HepG2 (cell line): ENCODE data around the gene MAT2A. TPM values are rescaled to one million over a fixed set of nuclear protein-coding genes. Genes with fewer than 3 reads are reported as not detected.

Experiments
- ARNT ChIP-seq: fragments of 450-650 bp; IDR thresholded peaks from 2 replicates; pipeline ENCODE4 v1.6.1; 2017
- ATF7-NPFF ChIP-seq: sonication (generic); formaldehyde crosslinking; IDR thresholded peaks from 2 replicates; pipeline ENCODE4 v1.8.1; 2023; ENCODE audit warnings: mild to moderate bottlenecking, low read depth, missing genetic modification reagents, moderate library complexity
- GATAD1 ChIP-seq: IDR thresholded peaks from 2 replicates; pipeline ENCODE4 v1.6.1; 2016; ENCODE audit warnings: missing genetic modification reagents, missing compliant biosample characterization
- HNRNPK ChIP-seq: fragments of 200-400 bp; formaldehyde crosslinking; IDR thresholded peaks from 2 replicates; pipeline ENCODE4 v1.6.1; 2018; ENCODE audit warnings: low read length, low read depth, moderate library complexity, mild to moderate bottlenecking; ENCODE audit not compliant: poor library complexity, severe bottlenecking
- NR2C2 ChIP-seq: sonication (generic); formaldehyde crosslinking; IDR thresholded peaks from 2 replicates; pipeline ENCODE4 v1.4.0; 2020; ENCODE audit warnings: missing genetic modification reagents, mild to moderate bottlenecking, moderate library complexity, borderline replicate concordance
- PHF20 ChIP-seq: sonication (generic); formaldehyde crosslinking; IDR thresholded peaks from 2 replicates; pipeline ENCODE4 v1.5.0; 2020; ENCODE audit warnings: mild to moderate bottlenecking, missing genetic modification reagents
- SMAD3 ChIP-seq: sonication (generic); formaldehyde crosslinking; IDR thresholded peaks from 2 replicates; pipeline ENCODE4 v1.4.0; 2020; ENCODE audit warnings: missing genetic modification reagents
- SP140L ChIP-seq: sonication (generic); formaldehyde crosslinking; IDR thresholded peaks from 2 replicates; pipeline ENCODE4 v1.4.0; 2020; ENCODE audit warnings: missing genetic modification reagents, borderline replicate concordance
- YY1 ChIP-seq: IDR thresholded peaks from 2 replicates; pipeline ENCODE4 v1.6.1; 2011; ENCODE audit warnings: low read length, low read depth, moderate library complexity, mild to moderate bottlenecking; ENCODE audit not compliant: insufficient read depth, insufficient replicate concordance
- ZBTB42 ChIP-seq: sonication (generic); formaldehyde crosslinking; IDR thresholded peaks from 2 replicates; pipeline ENCODE4 v1.5.0; 2020; ENCODE audit warnings: mild to moderate bottlenecking, missing genetic modification reagents
- ZNF230 ChIP-seq: sonication (generic); formaldehyde crosslinking; IDR thresholded peaks from 2 replicates; pipeline ENCODE4 v1.4.0; 2020; ENCODE audit warnings: mild to moderate bottlenecking, missing genetic modification reagents
- ZNF317 ChIP-seq: sonication (generic); formaldehyde crosslinking; IDR thresholded peaks from 2 replicates; pipeline ENCODE4 v1.5.0; 2020; ENCODE audit warnings: mild to moderate bottlenecking, missing genetic modification reagents
- ZNF337 ChIP-seq: sonication (generic); formaldehyde crosslinking; IDR thresholded peaks from 2 replicates; pipeline ENCODE4 v1.5.1; 2020; ENCODE audit warnings: missing genetic modification reagents, low read depth, mild to moderate bottlenecking, borderline replicate concordance
- ZNF430 ChIP-seq: sonication (generic); formaldehyde crosslinking; IDR thresholded peaks from 2 replicates; pipeline ENCODE4 v1.9.0; 2021; ENCODE audit warnings: mild to moderate bottlenecking, missing genetic modification reagents
- ZNF724P ChIP-seq: sonication (generic); formaldehyde crosslinking; IDR thresholded peaks from 2 replicates; pipeline ENCODE4 v1.8.0; 2022; ENCODE audit warnings: missing genetic modification reagents, borderline replicate concordance
- polyA plus RNA-seq, 8 experiments: library from polyadenylated mRNA; depleted of rRNA in 3 of 8; stranded (reverse) in 7 of 8; unstranded in 1 of 8; fragments of >200 nt; fragmentation: Illumina TruSeq in 4 of 8; extraction: Trizol in 4 of 8; gene quantifications; 2 replicates each; pipeline versions ENCODE4 v1.2.1 to v1.2.3, GENCODE V29; 2011 to 2016; ENCODE audit warnings: low read depth in 4 of 8, missing spikeins in 1 of 8, mixed read lengths in 1 of 8; ENCODE audit not compliant: insufficient read depth in 1 of 8
- total RNA-seq, 5 experiments: library from RNA; depleted of rRNA; stranded (reverse); fragments of >200 nt; fragmentation: Illumina TruSeq; extraction: Trizol; gene quantifications; 2 replicates each; pipeline ENCODE4 v1.2.3, GENCODE V29; 2016; ENCODE audit warnings: low read depth in 1 of 5
- TF ChIP-seq, protein P1 (sequence below): sonication (generic); formaldehyde crosslinking; IDR thresholded peaks from 2 replicates; pipeline ENCODE4 v1.4.0; 2020; ENCODE audit warnings: missing genetic modification reagents, low read depth, mild to moderate bottlenecking, borderline replicate concordance
- TF ChIP-seq, protein P2 (sequence below): sonication (generic); formaldehyde crosslinking; IDR thresholded peaks from 2 replicates; pipeline ENCODE4 v1.8.0; 2022; ENCODE audit warnings: missing genetic modification reagents, mild to moderate bottlenecking, inconsistent platforms, borderline replicate concordance
- TF ChIP-seq, protein P3 (sequence below): sonication (generic); formaldehyde crosslinking; IDR thresholded peaks from 2 replicates; pipeline ENCODE4 v1.5.0; 2020; ENCODE audit warnings: missing genetic modification reagents
- TF ChIP-seq, protein P4 (sequence below): sonication (generic); formaldehyde crosslinking; IDR thresholded peaks from 2 replicates; pipeline ENCODE4 v1.4.0; 2020; ENCODE audit warnings: missing genetic modification reagents
- TF ChIP-seq, protein P5 (sequence below): sonication (generic); formaldehyde crosslinking; IDR thresholded peaks from 2 replicates; pipeline ENCODE4 v1.5.0; 2020; ENCODE audit warnings: missing genetic modification reagents

Gene MAT2A
- total and polyA plus RNA-seq, 2 of the 13 experiments (the other 11 are each of a cell fraction or from before 2014, with no cell fraction given), result 155 to 331 TPM

DNA sequence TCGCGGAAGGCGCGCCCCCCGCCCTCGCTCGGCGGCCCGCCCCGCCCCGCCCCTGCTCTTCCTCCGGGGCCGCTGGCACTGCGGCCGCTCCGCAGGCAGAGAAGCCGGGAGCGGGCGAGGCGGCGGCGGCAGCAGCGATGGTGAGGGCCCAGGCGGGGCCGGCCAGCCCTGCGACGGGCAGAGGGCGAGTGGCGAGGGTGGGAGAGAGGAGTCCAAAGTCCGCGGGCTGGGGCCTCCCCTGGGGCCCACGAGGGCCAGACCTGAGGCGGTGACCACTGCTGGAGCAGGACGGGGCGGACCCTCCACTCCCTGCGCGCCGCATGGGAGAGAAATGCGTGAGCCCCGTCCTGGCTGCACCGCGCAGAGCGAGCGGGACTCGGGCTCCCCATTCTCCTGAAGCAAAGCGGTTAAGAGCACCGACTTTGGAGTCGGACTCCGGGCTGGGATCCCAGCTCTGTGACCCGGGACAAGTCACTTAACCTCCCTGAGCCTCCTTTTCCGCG, 45.4 kb downstream of the MAT2A start, which contains the start of gene VAMP5 (continued):
- TF ChIP-seq, protein P1, sequence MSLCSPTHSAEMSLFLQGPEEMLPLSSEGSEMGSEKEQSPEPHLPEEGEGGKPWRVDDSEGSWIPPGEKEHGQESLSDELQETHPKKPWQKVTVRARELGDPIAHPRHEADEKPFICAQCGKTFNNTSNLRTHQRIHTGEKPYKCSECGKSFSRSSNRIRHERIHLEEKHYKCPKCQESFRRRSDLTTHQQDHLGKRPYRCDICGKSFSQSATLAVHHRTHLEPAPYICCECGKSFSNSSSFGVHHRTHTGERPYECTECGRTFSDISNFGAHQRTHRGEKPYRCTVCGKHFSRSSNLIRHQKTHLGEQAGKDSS (CRISPR knock-in tag), result peak; percentile 81
- TF ChIP-seq ZNF230 (CRISPR knock-in tag) (peak; percentile 94), SMAD3 (CRISPR knock-in tag) (peak; percentile 17; the same call in 1 of the 2 replicates), ARNT (no peak), ZNF337 (CRISPR knock-in tag) (peak; percentile 61; the same call in 1 of the 2 replicates), HNRNPK (peak; percentile 90), ZBTB42 (peak; percentile 28; the same call in 1 of the 2 replicates), NR2C2 (CRISPR knock-in tag) (peak; percentile 48), ZNF724P (CRISPR knock-in tag) (0 out of 2 replicates have a peak, but pooled peaks have one; percentile 64), YY1 (peak; percentile 78), SP140L (CRISPR knock-in tag) (peak; percentile 76; the same call in 1 of the 2 replicates), ZNF317 (CRISPR knock-in tag) (peak; percentile 50; the same call in 1 of the 2 replicates), GATAD1 (CRISPR knock-in tag) (peak; percentile 68; the same call in 1 of the 2 replicates), PHF20 (CRISPR knock-in tag) (peak; percentile 57; the same call in 1 of the 2 replicates), ZNF430 (CRISPR knock-in tag) (no peak; the same call in 1 of the 2 replicates), ATF7-NPFF (no peak; the same call in 1 of the 2 replicates)
- TF ChIP-seq, protein P2, sequence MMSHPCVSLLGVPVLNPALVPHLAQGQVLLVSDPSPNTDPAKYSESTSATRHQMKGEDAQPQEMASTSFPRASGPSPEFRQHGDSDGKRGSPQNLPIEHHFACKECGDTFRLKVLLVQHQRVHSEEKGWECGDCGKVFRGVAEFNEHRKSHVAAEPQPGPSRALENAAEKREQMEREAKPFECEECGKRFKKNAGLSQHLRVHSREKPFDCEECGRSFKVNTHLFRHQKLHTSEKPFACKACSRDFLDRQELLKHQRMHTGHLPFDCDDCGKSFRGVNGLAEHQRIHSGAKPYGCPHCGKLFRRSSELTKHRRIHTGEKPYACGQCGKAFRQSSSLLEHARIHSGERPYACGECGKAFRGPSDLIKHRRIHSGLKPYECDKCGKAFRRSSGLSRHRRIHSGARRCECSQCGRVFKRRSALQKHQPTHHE (CRISPR knock-in tag), result peak; percentile 68; the same call in 1 of the 2 replicates
- TF ChIP-seq, protein P3, sequence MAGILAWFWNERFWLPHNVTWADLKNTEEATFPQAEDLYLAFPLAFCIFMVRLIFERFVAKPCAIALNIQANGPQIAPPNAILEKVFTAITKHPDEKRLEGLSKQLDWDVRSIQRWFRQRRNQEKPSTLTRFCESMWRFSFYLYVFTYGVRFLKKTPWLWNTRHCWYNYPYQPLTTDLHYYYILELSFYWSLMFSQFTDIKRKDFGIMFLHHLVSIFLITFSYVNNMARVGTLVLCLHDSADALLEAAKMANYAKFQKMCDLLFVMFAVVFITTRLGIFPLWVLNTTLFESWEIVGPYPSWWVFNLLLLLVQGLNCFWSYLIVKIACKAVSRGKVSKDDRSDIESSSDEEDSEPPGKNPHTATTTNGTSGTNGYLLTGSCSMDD (CRISPR knock-in tag), result no peak
- TF ChIP-seq, protein P4, sequence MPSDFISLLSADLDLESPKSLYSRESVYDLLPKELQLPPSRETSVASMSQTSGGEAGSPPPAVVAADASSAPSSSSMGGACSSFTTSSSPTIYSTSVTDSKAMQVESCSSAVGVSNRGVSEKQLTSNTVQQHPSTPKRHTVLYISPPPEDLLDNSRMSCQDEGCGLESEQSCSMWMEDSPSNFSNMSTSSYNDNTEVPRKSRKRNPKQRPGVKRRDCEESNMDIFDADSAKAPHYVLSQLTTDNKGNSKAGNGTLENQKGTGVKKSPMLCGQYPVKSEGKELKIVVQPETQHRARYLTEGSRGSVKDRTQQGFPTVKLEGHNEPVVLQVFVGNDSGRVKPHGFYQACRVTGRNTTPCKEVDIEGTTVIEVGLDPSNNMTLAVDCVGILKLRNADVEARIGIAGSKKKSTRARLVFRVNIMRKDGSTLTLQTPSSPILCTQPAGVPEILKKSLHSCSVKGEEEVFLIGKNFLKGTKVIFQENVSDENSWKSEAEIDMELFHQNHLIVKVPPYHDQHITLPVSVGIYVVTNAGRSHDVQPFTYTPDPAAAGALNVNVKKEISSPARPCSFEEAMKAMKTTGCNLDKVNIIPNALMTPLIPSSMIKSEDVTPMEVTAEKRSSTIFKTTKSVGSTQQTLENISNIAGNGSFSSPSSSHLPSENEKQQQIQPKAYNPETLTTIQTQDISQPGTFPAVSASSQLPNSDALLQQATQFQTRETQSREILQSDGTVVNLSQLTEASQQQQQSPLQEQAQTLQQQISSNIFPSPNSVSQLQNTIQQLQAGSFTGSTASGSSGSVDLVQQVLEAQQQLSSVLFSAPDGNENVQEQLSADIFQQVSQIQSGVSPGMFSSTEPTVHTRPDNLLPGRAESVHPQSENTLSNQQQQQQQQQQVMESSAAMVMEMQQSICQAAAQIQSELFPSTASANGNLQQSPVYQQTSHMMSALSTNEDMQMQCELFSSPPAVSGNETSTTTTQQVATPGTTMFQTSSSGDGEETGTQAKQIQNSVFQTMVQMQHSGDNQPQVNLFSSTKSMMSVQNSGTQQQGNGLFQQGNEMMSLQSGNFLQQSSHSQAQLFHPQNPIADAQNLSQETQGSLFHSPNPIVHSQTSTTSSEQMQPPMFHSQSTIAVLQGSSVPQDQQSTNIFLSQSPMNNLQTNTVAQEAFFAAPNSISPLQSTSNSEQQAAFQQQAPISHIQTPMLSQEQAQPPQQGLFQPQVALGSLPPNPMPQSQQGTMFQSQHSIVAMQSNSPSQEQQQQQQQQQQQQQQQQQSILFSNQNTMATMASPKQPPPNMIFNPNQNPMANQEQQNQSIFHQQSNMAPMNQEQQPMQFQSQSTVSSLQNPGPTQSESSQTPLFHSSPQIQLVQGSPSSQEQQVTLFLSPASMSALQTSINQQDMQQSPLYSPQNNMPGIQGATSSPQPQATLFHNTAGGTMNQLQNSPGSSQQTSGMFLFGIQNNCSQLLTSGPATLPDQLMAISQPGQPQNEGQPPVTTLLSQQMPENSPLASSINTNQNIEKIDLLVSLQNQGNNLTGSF, result peak; percentile 75; the same call in 1 of the 2 replicates
- TF ChIP-seq, protein P5, sequence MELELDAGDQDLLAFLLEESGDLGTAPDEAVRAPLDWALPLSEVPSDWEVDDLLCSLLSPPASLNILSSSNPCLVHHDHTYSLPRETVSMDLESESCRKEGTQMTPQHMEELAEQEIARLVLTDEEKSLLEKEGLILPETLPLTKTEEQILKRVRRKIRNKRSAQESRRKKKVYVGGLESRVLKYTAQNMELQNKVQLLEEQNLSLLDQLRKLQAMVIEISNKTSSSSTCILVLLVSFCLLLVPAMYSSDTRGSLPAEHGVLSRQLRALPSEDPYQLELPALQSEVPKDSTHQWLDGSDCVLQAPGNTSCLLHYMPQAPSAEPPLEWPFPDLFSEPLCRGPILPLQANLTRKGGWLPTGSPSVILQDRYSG (CRISPR knock-in tag), result no peak; the same call in 1 of the 2 replicates
